Skeletal muscle satellite cell (primary cell): ENCODE measurements around the gene NGEF.

ENCODE experiments used
- H3K27me3 ChIP-seq: 2 replicates; pipeline ENCODE4 v1.7.0; 2013; ENCODE audit warnings: low read length; ENCODE audit not compliant: control insufficient read depth, insufficient read depth
- H3K36me3 ChIP-seq: 2 replicates; pipeline ENCODE4 v1.7.0; 2013; ENCODE audit warnings: mild to moderate bottlenecking, control low read depth, low read length; ENCODE audit not compliant: insufficient read depth
- H3K4me1 ChIP-seq: 2 replicates; pipeline ENCODE4 v1.7.0; 2013; ENCODE audit warnings: low read length; ENCODE audit not compliant: control insufficient read depth, insufficient read depth
- H3K4me2 ChIP-seq: 2 replicates; pipeline ENCODE4 v1.7.0; 2013; ENCODE audit warnings: mild to moderate bottlenecking, low read length
- H3K4me3 ChIP-seq: 2 replicates; pipeline ENCODE4 v1.7.0; 2013; ENCODE audit warnings: low read length
- H3K9ac ChIP-seq: 2 replicates; pipeline ENCODE4 v1.7.0; 2013; ENCODE audit warnings: mild to moderate bottlenecking, low read depth, low read length, moderate library complexity
- H3K9me3 ChIP-seq: replicated peaks from 2 replicates; pipeline ENCODE4 v1.7.0; 2013; ENCODE audit warnings: mild to moderate bottlenecking, control low read depth, low read length

The NGEF gene

GRCh38 chr2:232896720-232897597 is 116.1 kb downstream of the NGEF start:
- Histone ChIP-seq H3K9me3 (no peaks in the 10 kb centered on the region), H3K4me1 (peaks cover 13% of the 10 kb centered on the region), H3K36me3 (no peaks in the 10 kb centered on the region), H3K4me2 (no peak overlapping the region), H3K27me3 (no peaks in the 10 kb centered on the region), H3K4me3 (no peak overlapping the region), H3K9ac (no peak overlapping the region)

GRCh38 chr2:232896111-232896510 is 116.9 kb downstream of the NGEF start:
- Histone ChIP-seq H3K36me3 (no peaks in the 10 kb centered on the region), H3K4me3 (no peak overlapping the region), H3K4me2 (no peak overlapping the region), H3K4me1 (peaks cover 14% of the 10 kb centered on the region), H3K9me3 (no peaks in the 10 kb centered on the region), H3K27me3 (no peaks in the 10 kb centered on the region), H3K9ac (no peak overlapping the region)

GRCh38 chr2:232894746-232895145 is 118.3 kb downstream of the NGEF start:
- Histone ChIP-seq H3K4me1 (peaks cover 16% of the 10 kb centered on the region), H3K9ac (no peak overlapping the region), H3K27me3 (no peaks in the 10 kb centered on the region), H3K36me3 (no peaks in the 10 kb centered on the region), H3K9me3 (no peaks in the 10 kb centered on the region), H3K4me3 (no peak overlapping the region), H3K4me2 (no peak overlapping the region)

GRCh38 chr2:232894251-232894650 is 118.8 kb downstream of the NGEF start:
- Histone ChIP-seq H3K27me3 (no peaks in the 10 kb centered on the region), H3K4me1 (peaks cover 16% of the 10 kb centered on the region), H3K9ac (no peak overlapping the region), H3K4me3 (no peak overlapping the region), H3K4me2 (no peak overlapping the region), H3K36me3 (no peaks in the 10 kb centered on the region), H3K9me3 (no peaks in the 10 kb centered on the region)

GRCh38 chr2:232893834-232894233 is 119.2 kb downstream of the NGEF start:
- Histone ChIP-seq H3K4me3 (no peak overlapping the region), H3K4me2 (no peak overlapping the region), H3K4me1 (peaks cover 16% of the 10 kb centered on the region), H3K9ac (no peak overlapping the region), H3K27me3 (no peaks in the 10 kb centered on the region), H3K36me3 (no peaks in the 10 kb centered on the region), H3K9me3 (no peaks in the 10 kb centered on the region)

GRCh38 chr2:232892843-232893242 is 120.2 kb downstream of the NGEF start:
- H3K36me3 ChIP-seq, result no peaks in the 10 kb centered on the region
- no peak overlapping the region for H3K4me2 ChIP-seq
- peaks cover 16% of the 10 kb centered on the region for H3K4me1 ChIP-seq
- H3K27me3 ChIP-seq, result no peaks in the 10 kb centered on the region
- no peak overlapping the region for H3K9ac ChIP-seq
- no peaks in the 10 kb centered on the region for H3K9me3 ChIP-seq
- no peak overlapping the region for H3K4me3 ChIP-seq

GRCh38 chr2:232892221-232892620 is 120.8 kb downstream of the NGEF start:
- Histone ChIP-seq H3K27me3 (peaks cover 1% of the 10 kb centered on the region), H3K9ac (no peak overlapping the region), H3K4me1 (peaks cover 16% of the 10 kb centered on the region), H3K4me2 (no peak overlapping the region), H3K36me3 (no peaks in the 10 kb centered on the region), H3K9me3 (no peaks in the 10 kb centered on the region), H3K4me3 (no peak overlapping the region)

GRCh38 chr2:232891621-232892071 is 121.4 kb downstream of the NGEF start:
- peak overlapping the region; percentile 15 for H3K9ac ChIP-seq
- H3K27me3 ChIP-seq, result peaks cover 5% of the 10 kb centered on the region
- H3K4me2 ChIP-seq, result peak overlapping the region; percentile 77
- peaks cover 16% of the 10 kb centered on the region for H3K4me1 ChIP-seq
- H3K4me3 ChIP-seq, result peak overlapping the region; percentile 42
- no peaks in the 10 kb centered on the region for H3K36me3 ChIP-seq
- no peaks in the 10 kb centered on the region for H3K9me3 ChIP-seq

GRCh38 chr2:232890896-232891601 is 122.0 kb downstream of the NGEF start:
- Histone ChIP-seq H3K4me3 (peak overlapping the region; percentile 42), H3K9ac (peak overlapping the region; percentile 15), H3K36me3 (no peaks in the 10 kb centered on the region), H3K27me3 (peaks cover 5% of the 10 kb centered on the region), H3K9me3 (no peaks in the 10 kb centered on the region), H3K4me1 (peaks cover 16% of the 10 kb centered on the region), H3K4me2 (peak overlapping the region; percentile 77)

GRCh38 chr2:232890536-232890895 is 122.5 kb downstream of the NGEF start:
- peaks cover 5% of the 10 kb centered on the region for H3K27me3 ChIP-seq
- peak overlapping the region; percentile 77 for H3K4me2 ChIP-seq
- H3K9me3 ChIP-seq, result no peaks in the 10 kb centered on the region
- H3K36me3 ChIP-seq, result no peaks in the 10 kb centered on the region
- peaks cover 16% of the 10 kb centered on the region for H3K4me1 ChIP-seq
- H3K4me3 ChIP-seq, result peak overlapping the region; percentile 42
- H3K9ac ChIP-seq, result no peak overlapping the region

- Histone ChIP-seq H3K4me1 (peaks cover 16% of the 10 kb centered on the region), H3K4me2 (no peak overlapping the region), H3K27me3 (peaks cover 9% of the 10 kb centered on the region), H3K4me3 (no peak overlapping the region), H3K9me3 (no peaks in the 10 kb centered on the region), H3K36me3 (no peaks in the 10 kb centered on the region), H3K9ac (no peak overlapping the region)
Measured at GRCh38 chr2:232889876-232890401, 123.1 kb downstream of the NGEF start.
